PC-3 (cell line): ENCODE results near the gene MIEN1.

Source experiments
- EZH2 ChIP-seq: fragments of 300-600 bp; sonication (generic); IDR thresholded peaks from one replicate; pipeline ENCODE4 v1.6.1; 2017; ENCODE audit warnings: antibody characterized with exemption, mild to moderate bottlenecking, low read length; ENCODE audit not compliant: unreplicated experiment
- EZH2phosphoT487 ChIP-seq: fragments of 300-600 bp; sonication (generic); IDR thresholded peaks from 2 replicates; pipeline ENCODE4 v1.6.1; 2018; ENCODE audit warnings: mild to moderate bottlenecking, antibody characterized with exemption, low read length, borderline replicate concordance
- TF ChIP-seq, protein P1 (sequence below): fragments of 300-600 bp; sonication (generic); conservative IDR thresholded peaks from 2 replicates; pipeline ENCODE4 v1.5.1; 2017; ENCODE audit warnings: antibody characterized with exemption, low read depth, mild to moderate bottlenecking, low read length

DNA sequence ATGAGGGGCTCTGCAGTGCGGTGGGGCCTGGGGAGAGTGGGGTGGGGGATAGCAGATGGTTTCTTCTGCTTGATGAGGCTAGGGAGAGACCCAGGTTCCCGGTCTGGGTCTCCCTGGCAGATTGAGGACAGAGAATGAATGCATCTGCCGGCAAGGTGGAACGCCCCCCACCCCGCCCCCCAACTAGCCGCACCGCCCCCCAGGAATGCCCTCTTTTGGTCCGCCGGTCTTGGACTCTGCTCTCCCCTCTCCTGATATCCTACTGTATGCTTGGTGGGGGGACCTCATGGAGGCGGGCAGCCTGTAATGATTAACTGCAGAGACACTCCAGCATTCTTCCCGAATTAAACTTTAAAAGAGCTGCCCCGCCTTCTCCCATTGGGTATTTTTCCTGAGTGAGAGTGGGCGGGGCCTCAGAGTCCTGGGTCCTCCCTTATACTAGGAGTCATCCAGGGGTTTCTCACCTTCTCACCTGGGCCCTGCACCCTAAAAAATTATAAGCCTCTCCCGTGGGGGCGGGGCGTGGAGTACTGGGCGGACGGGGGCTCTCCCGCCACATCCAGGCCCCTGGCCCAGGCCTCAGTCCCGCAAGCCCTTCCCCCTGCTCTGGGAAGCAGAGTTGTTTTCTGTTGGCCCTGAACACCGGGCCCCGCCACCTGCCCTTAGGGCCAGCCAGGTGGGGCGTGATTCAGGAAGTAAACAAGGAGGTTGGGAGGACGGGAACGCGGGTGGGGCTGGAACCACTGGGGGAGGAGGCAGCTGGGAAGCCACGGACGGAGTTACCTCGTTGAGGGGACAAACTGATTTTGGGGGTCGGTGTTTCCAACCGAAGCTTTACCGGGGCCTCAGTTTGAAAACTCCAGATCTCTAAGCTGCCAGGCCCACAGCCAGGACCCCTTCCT, 8.9 kb upstream of the MIEN1 start:
- TF ChIP-seq, protein P1, sequence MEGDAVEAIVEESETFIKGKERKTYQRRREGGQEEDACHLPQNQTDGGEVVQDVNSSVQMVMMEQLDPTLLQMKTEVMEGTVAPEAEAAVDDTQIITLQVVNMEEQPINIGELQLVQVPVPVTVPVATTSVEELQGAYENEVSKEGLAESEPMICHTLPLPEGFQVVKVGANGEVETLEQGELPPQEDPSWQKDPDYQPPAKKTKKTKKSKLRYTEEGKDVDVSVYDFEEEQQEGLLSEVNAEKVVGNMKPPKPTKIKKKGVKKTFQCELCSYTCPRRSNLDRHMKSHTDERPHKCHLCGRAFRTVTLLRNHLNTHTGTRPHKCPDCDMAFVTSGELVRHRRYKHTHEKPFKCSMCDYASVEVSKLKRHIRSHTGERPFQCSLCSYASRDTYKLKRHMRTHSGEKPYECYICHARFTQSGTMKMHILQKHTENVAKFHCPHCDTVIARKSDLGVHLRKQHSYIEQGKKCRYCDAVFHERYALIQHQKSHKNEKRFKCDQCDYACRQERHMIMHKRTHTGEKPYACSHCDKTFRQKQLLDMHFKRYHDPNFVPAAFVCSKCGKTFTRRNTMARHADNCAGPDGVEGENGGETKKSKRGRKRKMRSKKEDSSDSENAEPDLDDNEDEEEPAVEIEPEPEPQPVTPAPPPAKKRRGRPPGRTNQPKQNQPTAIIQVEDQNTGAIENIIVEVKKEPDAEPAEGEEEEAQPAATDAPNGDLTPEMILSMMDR = no peak
- TF ChIP-seq EZH2 (no peak), EZH2phosphoT487 (no peak)
